LNCAP (cell line): Measurements from ENCODE around the gene NIPBL.

Source experiments
- TF ChIP-seq, protein P1 (sequence below): fragments of 450-650 bp; IDR thresholded peaks from 2 replicates; pipeline ENCODE4 v1.5.1; 2017; ENCODE audit warnings: mild to moderate bottlenecking

NIPBL gene

DNA sequence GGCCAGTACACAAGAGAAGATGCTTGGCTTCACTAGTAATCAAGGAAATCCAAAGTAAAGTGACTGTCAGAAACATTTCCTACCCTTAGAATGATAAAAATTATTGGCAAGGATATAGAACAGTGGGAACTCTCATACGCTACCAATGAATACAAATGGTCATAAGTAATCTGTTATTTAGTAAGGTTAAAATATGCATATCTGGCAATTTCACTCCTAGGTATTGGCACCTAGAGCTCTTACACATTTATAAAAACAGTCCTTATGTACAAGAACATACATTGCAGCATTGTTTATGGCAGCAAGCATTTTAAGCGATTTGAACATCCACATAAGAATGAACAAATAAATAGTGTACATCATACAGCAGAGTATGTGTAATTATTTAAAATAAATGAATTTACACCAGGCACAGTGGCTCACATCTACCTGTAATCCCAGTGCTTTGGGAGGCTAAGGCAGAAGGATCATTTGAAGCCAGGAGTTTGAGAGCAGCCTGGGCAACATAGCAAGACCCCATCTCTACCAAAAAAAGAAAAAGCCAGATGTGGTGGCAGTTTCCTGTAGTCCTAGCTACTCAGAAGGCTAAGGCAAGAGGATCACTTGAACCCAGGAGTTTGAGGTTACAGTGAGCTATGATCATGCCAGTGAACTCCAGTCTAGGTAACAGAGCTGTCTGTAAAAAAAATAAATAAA lies 93.3 kb downstream of the NIPBL start:
- TF ChIP-seq, protein P1, sequence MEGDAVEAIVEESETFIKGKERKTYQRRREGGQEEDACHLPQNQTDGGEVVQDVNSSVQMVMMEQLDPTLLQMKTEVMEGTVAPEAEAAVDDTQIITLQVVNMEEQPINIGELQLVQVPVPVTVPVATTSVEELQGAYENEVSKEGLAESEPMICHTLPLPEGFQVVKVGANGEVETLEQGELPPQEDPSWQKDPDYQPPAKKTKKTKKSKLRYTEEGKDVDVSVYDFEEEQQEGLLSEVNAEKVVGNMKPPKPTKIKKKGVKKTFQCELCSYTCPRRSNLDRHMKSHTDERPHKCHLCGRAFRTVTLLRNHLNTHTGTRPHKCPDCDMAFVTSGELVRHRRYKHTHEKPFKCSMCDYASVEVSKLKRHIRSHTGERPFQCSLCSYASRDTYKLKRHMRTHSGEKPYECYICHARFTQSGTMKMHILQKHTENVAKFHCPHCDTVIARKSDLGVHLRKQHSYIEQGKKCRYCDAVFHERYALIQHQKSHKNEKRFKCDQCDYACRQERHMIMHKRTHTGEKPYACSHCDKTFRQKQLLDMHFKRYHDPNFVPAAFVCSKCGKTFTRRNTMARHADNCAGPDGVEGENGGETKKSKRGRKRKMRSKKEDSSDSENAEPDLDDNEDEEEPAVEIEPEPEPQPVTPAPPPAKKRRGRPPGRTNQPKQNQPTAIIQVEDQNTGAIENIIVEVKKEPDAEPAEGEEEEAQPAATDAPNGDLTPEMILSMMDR, result no peak

DNA sequence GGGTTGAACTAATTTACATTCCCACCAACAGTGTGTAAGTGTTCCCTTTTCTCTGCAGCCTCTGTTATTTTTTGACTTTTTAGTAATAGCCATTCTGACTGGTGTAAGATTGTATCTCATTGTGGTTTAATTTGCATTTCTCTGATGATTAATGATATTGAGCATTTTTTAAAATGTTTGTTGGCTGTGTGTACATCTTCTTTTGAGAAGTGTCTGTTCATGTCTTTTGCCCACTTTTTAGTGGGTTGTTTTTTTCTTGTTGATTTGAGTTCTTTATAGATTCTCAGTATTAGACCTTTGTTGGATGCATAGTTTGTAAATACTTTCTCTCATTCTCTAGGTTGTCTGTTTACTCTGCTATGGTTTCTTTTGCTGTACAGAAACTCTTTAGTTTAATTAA lies 101.6 kb downstream of the NIPBL start:
- TF ChIP-seq, protein P1, result no peak

DNA sequence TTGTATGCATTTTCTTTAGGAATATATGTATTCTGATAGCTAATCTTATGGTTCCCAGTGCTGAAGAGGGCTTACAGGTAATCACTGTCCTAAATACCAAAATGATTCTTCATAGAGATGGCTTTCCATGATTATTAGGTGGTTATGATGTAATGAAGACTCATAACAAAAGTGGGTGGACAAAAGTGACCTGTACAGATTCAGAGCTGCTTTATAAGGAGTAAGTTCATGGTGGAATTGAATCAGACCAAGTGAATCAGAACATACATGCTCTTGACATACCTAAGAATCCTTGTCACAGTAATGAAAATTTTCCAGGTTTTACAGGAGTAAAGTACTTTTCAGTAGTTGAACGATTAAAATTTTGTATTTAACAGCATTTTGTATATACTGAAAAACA lies 105.6 kb downstream of the NIPBL start:
- TF ChIP-seq, protein P1, result no peak

DNA sequence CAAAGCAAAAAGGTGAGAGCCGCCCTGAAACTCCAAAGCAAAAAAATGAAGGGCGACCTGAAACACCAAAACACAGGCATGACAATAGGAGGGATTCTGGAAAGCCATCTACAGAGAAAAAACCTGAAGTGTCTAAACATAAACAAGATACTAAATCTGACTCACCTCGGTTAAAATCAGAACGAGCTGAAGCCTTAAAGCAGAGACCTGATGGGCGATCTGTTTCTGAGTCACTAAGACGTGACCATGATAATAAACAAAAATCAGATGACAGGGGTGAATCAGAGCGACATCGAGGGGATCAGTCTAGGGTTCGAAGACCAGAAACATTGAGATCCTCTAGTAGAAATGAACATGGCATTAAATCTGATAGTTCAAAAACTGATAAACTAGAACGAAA lies 108.8 kb downstream of the NIPBL start:
- TF ChIP-seq, protein P1, result no peak

DNA sequence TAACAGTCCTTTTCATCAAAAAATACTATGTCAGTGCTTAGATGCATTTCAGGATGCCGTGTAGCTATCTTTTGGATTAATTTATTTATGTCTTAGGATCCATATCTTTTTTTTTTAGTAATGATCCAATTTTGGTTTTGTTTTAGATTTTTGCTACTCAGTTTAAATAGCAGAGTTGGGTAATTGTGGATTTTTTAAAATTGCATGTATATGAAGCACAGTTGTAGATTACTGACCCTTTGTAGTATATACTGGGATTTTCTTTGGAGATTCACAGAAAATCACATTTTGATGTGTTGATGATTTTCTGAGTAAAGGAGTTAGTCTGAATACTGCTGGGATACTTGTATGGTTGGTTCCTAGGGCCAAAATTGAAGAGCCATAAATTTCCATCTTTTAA lies 111.8 kb downstream of the NIPBL start:
- TF ChIP-seq, protein P1, result no peak

DNA sequence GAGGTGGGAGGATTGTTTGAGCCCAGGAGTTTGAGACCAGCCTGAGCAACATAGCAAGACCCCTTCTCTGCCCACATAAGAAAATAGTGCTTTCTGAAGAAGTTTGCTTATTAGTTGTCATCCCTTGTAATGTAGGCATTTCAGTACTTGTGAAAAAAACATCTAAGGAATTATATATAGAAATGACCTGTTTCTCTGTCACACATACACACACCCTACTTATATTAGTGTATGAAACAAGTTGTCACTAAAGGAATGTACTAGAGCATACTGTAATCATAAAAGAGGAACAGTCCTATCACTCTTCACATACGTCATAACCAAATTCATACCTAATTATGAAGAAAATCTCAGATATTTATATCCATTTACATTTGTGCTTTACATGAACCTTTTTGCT lies 122.0 kb downstream of the NIPBL start:
- TF ChIP-seq, protein P1, result no peak

DNA sequence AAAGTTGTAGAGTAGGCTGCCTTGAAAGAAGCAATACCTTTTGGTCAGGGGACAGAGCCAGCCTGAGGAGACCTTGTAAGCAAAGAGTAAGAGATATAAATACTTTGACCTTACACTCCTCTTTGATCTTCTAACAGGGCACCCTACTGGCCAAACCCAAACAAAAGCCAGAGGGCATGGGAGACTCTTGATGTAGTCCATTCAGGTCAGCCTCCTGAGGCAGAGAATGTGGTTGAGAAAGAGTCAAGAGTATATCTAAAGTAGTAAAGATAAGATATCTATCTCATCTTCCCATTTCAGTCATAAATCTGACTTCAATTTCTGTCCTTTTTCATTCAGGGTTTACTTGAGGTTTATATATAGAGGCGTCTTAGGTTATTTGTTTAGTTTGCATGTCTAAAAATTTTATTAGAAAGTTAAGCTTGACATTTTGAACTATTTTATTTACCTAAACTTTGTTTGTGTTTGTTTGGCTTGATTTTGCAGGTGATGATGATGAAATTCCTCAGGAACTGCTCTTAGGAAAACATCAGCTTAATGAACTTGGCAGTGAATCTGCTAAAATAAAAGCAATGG lies 125.7 kb downstream of the NIPBL start:
- TF ChIP-seq, protein P1, result no peak; the same call in 1 of the 2 replicates
